ENCODE results near the gene CDC34.
"Not testable (repeated sequence)": the region's sequence is repeated elsewhere in the genome, so short reads cannot be mapped to it uniquely, and the experiment has no call there.

CDC34 gene

DNA sequence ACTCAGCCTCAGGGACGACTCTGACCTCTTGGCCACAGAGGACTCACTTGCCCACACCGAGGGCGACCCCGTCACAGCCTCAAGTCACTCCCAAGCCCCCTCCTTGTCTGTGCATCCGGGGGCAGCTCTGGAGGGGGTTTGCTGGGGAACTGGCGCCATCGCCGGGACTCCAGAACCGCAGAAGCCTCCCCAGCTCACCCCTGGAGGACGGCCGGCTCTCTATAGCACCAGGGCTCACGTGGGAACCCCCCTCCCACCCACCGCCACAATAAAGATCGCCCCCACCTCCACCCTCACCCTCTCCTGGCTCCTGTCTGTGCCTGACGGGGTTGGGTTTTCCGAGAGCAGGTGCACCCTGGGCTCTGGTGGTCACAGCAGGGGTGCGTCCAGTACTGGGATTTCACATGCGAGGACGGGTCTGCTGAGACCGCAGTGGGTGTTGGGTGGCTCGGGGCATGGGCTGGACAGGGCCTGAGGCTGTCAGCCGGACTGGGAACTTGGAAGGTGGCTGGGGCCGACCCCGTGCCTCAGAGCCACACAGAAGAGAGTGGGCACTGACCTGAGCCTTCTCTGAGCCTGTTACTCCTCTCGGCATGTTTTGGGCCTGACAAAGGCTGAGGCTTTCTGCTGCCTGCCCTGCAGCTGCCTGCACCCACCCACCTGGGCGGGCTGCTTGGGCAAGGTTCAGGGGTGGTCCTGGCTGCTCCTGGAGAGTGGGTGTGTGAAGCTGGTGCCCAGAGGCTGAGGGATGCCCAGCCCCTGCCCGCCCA, 51.8 kb downstream of the CDC34 start:
- no peak overlapping the region for H3K27ac ChIP-seq (ENCODE audit: low read depth, low read length)
- no peak overlapping the region for H3K9ac ChIP-seq (ENCODE audit: low read length)
- H3K9me3 ChIP-seq (ENCODE audit: low read length): no peaks in the 10 kb centered on the region
- no peaks in the 10 kb centered on the region for H3K4me1 ChIP-seq (ENCODE audit: insufficient read depth, low read length)
- H3K4me3 ChIP-seq (ENCODE audit: low read depth in 1 of 2, low read length in 2 of 2): no peak overlapping the region
- H3K27me3 ChIP-seq (ENCODE audit: control insufficient read depth in 1 of 2, insufficient read depth in 2 of 2, low read length in 2 of 2): peaks cover 2 to 35% of the 10 kb centered on the region in 2 donors
- peaks cover 22% of the 10 kb centered on the region for H3K36me3 ChIP-seq (ENCODE audit: insufficient read depth, low read length)

DNA sequence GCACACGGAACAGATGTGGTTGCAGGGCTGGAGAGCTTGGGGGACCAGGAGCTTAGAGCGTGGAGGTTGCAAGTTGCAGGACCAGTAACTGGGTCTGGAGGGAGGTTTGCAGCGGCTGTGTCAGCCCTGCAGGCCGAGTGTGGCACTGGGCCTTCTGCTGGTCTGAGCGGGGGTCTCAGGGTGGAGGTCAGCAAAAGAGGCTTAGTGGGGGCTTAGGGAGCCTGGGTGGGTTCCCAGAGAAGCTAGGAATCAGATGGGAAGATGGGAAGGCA, 52.3 kb downstream of the CDC34 start:
- Histone ChIP-seq H3K4me3 (ENCODE audit: low read depth in 1 of 2, low read length in 2 of 2) (no peak overlapping the region), H3K27me3 (ENCODE audit: control insufficient read depth in 1 of 2, insufficient read depth in 2 of 2, low read length in 2 of 2) (peaks cover 7 to 40% of the 10 kb centered on the region in 2 donors), H3K4me1 (ENCODE audit: insufficient read depth, low read length) (no peaks in the 10 kb centered on the region), H3K36me3 (ENCODE audit: insufficient read depth, low read length) (peaks cover 22% of the 10 kb centered on the region), H3K9me3 (ENCODE audit: low read length) (no peaks in the 10 kb centered on the region), H3K9ac (ENCODE audit: low read length) (no peak overlapping the region), H3K27ac (ENCODE audit: low read depth, low read length) (no peak overlapping the region)

DNA sequence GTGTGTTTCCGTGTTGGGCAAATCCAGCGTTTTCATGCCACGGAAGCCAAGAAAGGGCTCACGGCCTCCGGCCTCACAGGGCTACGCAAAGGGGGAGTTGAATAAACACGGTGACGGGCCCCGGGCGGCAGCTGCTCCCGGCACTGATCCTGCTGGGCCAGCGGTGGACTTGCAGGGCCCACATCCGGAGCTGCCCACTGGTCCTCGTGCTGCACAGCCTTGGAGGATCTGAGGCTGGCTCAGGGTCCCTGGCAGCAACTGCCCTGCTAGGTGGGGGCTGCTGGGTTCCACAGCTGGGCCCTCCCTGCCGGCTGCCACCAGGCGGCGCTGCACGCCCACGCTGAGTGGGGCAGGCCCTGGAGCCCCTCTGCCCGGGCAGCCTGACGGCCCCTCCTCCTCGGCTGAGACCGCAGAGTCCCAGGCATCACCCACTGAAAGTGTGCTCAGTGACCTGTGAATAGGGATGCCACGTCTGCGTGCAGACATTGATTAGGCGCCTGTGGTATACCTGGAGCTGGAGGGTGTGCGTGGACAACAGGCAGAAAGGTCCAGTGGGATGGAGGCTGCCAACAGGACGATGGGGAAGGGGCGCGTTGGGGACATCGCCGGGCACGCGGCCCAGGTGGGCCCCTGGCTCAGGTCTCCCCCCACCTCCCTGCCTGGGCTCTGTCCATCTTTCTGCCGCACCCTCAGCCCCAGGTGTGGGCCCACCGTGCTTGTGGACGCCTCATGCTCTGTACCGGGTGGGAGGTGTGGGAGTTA, 52.9 kb downstream of the CDC34 start:
- Histone ChIP-seq H3K4me3 (ENCODE audit: low read depth in 1 of 2, low read length in 2 of 2) (no peak overlapping the region), H3K27ac (ENCODE audit: low read depth, low read length) (no peak overlapping the region), H3K4me1 (ENCODE audit: insufficient read depth, low read length) (no peaks in the 10 kb centered on the region), H3K27me3 (ENCODE audit: control insufficient read depth in 1 of 2, insufficient read depth in 2 of 2, low read length in 2 of 2) (peaks cover 11 to 46% of the 10 kb centered on the region in 2 donors), H3K36me3 (ENCODE audit: insufficient read depth, low read length) (peaks cover 22% of the 10 kb centered on the region), H3K9ac (ENCODE audit: low read length) (no peak overlapping the region), H3K9me3 (ENCODE audit: low read length) (no peaks in the 10 kb centered on the region)

DNA sequence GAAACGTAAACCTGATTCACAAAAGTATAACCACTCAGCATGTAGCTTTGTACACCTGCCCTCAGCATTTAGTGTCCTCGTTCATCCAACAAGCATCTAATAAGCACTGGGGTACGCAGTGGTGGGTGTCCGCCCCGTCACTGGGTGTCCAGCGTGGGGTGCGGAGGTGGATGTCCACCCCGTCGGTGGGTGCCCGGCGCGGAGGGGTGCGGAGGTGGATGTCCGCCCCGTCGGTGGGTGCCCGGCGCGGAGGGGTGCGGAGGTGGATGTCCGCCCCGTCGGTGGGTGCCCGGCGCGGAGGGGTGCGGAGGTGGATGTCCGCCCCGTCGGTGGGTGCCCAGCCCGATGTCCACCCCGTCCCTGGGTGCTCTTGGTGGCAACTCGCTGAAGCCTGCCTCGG, 53.6 kb downstream of the CDC34 start:
- Histone ChIP-seq H3K27me3 (ENCODE audit: control insufficient read depth in 1 of 2, insufficient read depth in 2 of 2, low read length in 2 of 2) (peaks cover 11 to 47% of the 10 kb centered on the region in 2 donors), H3K36me3 (ENCODE audit: insufficient read depth, low read length) (peaks cover 22% of the 10 kb centered on the region)
- H3K27ac ChIP-seq (ENCODE audit: low read depth, low read length); H3K9ac ChIP-seq (ENCODE audit: low read length); H3K4me1 ChIP-seq (ENCODE audit: insufficient read depth, low read length); H3K4me3 ChIP-seq (ENCODE audit: low read depth in 1 of 2, low read length in 2 of 2); H3K9me3 ChIP-seq (ENCODE audit: low read length): not testable (repeated sequence)

DNA sequence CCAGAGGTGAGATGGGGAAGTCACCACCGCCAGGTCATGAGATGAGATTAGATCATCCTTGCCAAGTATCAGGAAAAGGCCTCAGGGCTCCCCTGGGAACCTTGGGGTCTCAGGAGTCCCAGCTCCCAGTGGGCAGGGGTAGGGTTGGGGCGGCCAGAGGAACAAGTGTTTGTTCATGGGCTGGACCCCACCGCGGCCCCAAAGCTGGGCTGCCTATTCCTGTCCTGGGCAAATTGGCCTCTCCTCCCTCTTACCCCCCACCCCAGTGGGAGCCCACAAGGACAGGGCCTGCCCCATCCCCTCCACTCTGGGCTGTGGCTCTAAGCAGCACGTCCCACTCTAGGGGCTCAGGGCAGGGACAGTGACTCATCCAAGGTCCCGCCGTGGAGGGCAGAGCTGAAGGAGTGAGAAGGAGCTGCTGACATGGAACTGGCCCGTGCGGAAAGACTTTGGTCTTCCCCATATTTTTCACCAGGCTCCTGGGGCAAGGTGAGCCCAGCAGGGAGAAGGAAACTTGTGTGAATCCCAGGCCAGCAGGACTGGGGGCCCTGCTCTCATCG, 54.1 kb downstream of the CDC34 start:
- Histone ChIP-seq H3K4me1 (ENCODE audit: insufficient read depth, low read length) (no peaks in the 10 kb centered on the region), H3K4me3 (ENCODE audit: low read depth in 1 of 2, low read length in 2 of 2) (no peak overlapping the region), H3K36me3 (ENCODE audit: insufficient read depth, low read length) (peaks cover 17% of the 10 kb centered on the region), H3K27ac (ENCODE audit: low read depth, low read length) (no peak overlapping the region), H3K9me3 (ENCODE audit: low read length) (no peaks in the 10 kb centered on the region), H3K9ac (ENCODE audit: low read length) (no peak overlapping the region), H3K27me3 (ENCODE audit: control insufficient read depth in 1 of 2, insufficient read depth in 2 of 2, low read length in 2 of 2) (peaks cover 11 to 49% of the 10 kb centered on the region in 2 donors)

DNA sequence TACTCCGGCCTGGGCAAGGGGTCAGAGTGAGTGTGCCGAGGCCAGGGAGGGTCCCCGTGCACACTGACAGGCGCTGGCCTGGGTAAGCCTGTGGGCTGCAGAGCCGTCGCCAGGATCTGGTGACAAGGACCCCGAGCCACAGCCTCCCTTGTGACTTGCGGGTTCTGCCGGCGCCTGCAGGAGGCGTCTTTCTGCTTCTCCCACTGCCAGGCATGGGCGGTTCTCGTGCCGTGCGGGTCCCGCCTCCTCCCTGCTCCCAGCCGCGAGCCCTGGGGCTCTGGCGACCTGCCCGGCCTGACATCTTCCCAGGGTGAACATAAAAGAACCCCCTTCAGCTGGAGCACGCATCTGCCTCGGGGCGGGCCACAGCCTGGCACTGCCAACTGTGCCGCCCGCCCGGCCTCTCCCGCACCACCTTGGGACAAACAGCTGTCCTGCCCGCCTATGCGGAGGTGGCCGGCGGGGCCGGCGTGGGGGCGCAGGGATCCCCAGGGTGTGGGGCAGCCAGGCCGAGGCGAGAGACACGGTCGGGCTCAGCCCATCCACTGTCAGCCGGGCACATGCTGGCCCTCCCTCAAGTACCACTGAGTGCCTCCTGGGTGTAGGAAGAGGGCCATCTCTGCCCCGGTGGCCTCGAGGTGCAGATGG, 56.7 kb downstream of the CDC34 start:
- Histone ChIP-seq H3K4me1 (ENCODE audit: insufficient read depth, low read length) (no peaks in the 10 kb centered on the region), H3K27ac (ENCODE audit: low read depth, low read length) (no peak overlapping the region), H3K4me3 (ENCODE audit: low read depth in 1 of 2, low read length in 2 of 2) (no peak overlapping the region), H3K9me3 (ENCODE audit: low read length) (no peaks in the 10 kb centered on the region), H3K27me3 (ENCODE audit: control insufficient read depth in 1 of 2, insufficient read depth in 2 of 2, low read length in 2 of 2) (peaks cover 18 to 71% of the 10 kb centered on the region in 2 donors), H3K36me3 (ENCODE audit: insufficient read depth, low read length) (peaks cover 1% of the 10 kb centered on the region), H3K9ac (ENCODE audit: low read length) (no peak overlapping the region)

DNA sequence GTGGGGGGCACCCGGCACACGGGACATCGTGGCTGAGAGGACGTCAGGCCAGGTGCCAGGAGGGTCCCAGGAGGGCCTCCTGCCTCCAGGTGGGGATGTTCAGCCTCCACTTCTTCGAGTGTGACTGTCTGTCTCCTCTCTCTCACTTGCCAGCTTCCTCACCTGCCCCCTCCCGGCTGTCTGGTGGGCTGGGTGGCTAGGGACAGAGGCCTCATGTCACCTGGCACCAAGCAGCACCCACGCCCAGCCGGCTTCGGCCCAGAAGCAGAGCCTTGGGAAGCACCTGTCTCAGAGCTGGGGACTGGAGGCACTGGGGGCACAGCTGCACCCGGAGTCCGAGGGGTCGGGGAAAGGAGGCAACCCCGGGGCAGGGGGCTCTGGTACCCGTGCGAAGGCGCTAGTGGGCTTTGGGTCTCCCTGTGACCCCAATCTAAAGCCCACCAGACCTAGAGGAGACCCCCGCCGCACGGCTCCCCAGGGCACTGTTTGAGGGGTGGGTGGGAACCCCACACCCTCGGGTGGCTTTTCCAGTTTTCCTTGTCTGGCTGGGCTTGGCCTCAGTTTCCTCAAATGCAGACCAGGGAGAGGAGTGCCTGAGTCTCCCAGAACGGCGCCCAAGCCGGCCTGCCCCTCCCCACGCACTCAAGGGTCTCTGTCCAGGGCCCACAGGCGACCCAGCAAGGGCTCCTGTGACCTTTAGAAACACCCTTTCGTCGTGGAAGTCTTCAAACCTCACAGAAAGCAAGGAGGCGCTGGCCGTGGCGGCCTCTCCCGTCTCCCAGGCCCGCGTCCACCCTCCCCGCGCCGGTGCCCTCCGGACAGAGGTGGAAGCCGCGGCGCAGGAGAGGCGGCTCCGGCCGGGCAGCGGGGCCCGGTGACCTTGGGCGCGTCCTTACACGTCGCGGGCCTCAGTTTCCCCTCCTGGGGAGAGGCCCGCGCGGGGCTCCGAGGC, 57.5 kb downstream of the CDC34 start:
- H3K4me3 ChIP-seq (ENCODE audit: low read depth in 1 of 2, low read length in 2 of 2): no peak overlapping the region
- no peaks in the 10 kb centered on the region for H3K4me1 ChIP-seq (ENCODE audit: insufficient read depth, low read length)
- no peak overlapping the region for H3K27ac ChIP-seq (ENCODE audit: low read depth, low read length)
- no peaks in the 10 kb centered on the region for H3K36me3 ChIP-seq (ENCODE audit: insufficient read depth, low read length)
- H3K27me3 ChIP-seq (ENCODE audit: control insufficient read depth in 1 of 2, insufficient read depth in 2 of 2, low read length in 2 of 2): peaks cover 18 to 70% of the 10 kb centered on the region in 2 donors
- no peaks in the 10 kb centered on the region for H3K9me3 ChIP-seq (ENCODE audit: low read length)
- H3K9ac ChIP-seq (ENCODE audit: low read length): no peak overlapping the region

DNA sequence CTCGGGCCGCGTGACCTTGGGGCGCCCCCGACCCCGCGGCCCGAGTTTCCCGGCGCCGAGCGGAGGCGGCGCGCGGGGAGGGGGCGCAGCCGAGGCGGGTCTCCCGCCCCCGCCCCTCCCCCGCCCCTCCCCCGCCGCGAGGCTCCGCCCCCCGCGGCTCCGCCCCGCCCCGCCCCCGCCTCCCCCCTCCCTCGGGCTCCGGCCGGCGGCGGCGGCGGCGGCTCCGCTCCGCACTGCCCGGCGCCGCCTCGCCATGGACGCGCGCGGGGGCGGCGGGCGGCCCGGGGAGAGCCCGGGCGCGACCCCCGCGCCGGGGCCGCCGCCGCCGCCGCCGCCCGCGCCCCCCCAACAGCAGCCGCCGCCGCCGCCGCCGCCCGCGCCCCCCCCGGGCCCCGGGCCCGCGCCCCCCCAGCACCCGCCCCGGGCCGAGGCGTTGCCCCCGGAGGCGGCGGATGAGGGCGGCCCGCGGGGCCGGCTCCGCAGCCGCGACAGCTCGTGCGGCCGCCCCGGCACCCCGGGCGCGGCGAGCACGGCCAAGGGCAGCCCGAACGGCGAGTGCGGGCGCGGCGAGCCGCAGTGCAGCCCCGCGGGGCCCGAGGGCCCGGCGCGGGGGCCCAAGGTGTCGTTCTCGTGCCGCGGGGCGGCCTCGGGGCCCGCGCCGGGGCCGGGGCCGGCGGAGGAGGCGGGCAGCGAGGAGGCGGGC, 58.3 kb downstream of the CDC34 start, which contains the start of gene HCN2:
Gene HCN2, plus strand, starts transcription at position 189 of the 703 bp plus-strand sequence. Its CDS starts 65 bp downstream, at position 254.
- Histone ChIP-seq H3K4me1 (ENCODE audit: insufficient read depth, low read length) (no peaks in the 10 kb centered on the region), H3K27me3 (ENCODE audit: control insufficient read depth in 1 of 2, insufficient read depth in 2 of 2, low read length in 2 of 2) (peaks cover 18 to 67% of the 10 kb centered on the region in 2 donors), H3K9me3 (ENCODE audit: low read length) (no peaks in the 10 kb centered on the region), H3K36me3 (ENCODE audit: insufficient read depth, low read length) (no peaks in the 10 kb centered on the region), H3K9ac (ENCODE audit: low read length) (no peak within 1 kb of the TSS), H3K4me3 (ENCODE audit: low read depth in 1 of 2, low read length in 2 of 2) (no peak within 1 kb of the TSS), H3K27ac (ENCODE audit: low read depth, low read length) (no peak within 1 kb of the TSS)

DNA sequence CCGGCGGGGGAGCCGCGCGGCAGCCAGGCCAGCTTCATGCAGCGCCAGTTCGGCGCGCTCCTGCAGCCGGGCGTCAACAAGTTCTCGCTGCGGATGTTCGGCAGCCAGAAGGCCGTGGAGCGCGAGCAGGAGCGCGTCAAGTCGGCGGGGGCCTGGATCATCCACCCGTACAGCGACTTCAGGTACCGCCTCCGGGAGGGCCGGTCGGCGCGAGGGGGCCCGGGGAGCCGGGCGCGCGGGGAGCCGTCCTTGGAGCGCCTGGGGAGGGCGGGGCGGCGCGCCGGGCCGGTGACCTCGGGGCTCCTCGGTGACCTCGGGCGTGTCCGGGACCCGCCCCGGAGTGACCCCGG, 58.8 kb downstream of the CDC34 start:
- H3K36me3 ChIP-seq (ENCODE audit: insufficient read depth, low read length): no peaks in the 10 kb centered on the region
- peaks cover 18 to 62% of the 10 kb centered on the region in 2 donors for H3K27me3 ChIP-seq (ENCODE audit: control insufficient read depth in 1 of 2, insufficient read depth in 2 of 2, low read length in 2 of 2)
- H3K9ac ChIP-seq (ENCODE audit: low read length): no peak overlapping the region
- H3K4me3 ChIP-seq (ENCODE audit: low read depth in 1 of 2, low read length in 2 of 2): no peak overlapping the region
- no peaks in the 10 kb centered on the region for H3K4me1 ChIP-seq (ENCODE audit: insufficient read depth, low read length)
- H3K27ac ChIP-seq (ENCODE audit: low read depth, low read length): no peak overlapping the region
- H3K9me3 ChIP-seq (ENCODE audit: low read length): no peaks in the 10 kb centered on the region

DNA sequence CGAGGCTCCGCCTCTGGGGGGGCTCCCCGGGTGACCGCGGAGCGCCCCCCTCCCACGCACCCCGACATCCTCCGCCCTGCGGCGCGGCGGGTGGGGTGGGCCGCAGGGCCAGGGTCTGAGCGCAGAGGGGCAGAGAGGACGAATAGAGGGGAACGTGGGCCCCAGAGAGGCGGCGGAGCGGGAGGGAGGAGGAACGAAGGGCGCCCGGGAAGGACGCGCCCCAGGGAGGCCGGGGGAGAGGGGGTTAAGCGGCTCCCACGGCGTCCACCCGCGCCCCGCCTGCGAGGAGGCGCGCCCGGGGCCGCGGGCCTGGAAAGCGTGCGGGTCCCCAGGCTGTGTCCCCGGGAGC, 59.2 kb downstream of the CDC34 start:
- Histone ChIP-seq H3K36me3 (ENCODE audit: insufficient read depth, low read length) (no peaks in the 10 kb centered on the region), H3K27ac (ENCODE audit: low read depth, low read length) (no peak overlapping the region), H3K4me1 (ENCODE audit: insufficient read depth, low read length) (no peaks in the 10 kb centered on the region), H3K4me3 (ENCODE audit: low read depth in 1 of 2, low read length in 2 of 2) (no peak overlapping the region), H3K9me3 (ENCODE audit: low read length) (no peaks in the 10 kb centered on the region), H3K9ac (ENCODE audit: low read length) (no peak overlapping the region), H3K27me3 (ENCODE audit: control insufficient read depth in 1 of 2, insufficient read depth in 2 of 2, low read length in 2 of 2) (peaks cover 18 to 59% of the 10 kb centered on the region in 2 donors)
